KOPT-K1 (cell line): ENCODE measurements around the gene HIVEP3.

ENCODE experiments used
- H3K27ac ChIP-seq: fragments of 200-600 bp; sonication (generic); 2 replicates; pipeline ENCODE4 v1.5.1; 2016; ENCODE audit warnings: antibody characterized with exemption, mild to moderate bottlenecking, low read depth, low read length; ENCODE audit not compliant: poor library complexity, severe bottlenecking
- H3K36me3 ChIP-seq: fragments of 200-600 bp; sonication (generic); 2 replicates; pipeline ENCODE4 v1.5.1; 2017; ENCODE audit warnings: antibody characterized with exemption, mild to moderate bottlenecking, low read length, moderate library complexity; ENCODE audit not compliant: insufficient read depth
- H3K9me3 ChIP-seq: fragments of 200-600 bp; sonication (generic); 2 replicates; pipeline ENCODE4 v1.5.1; 2017; ENCODE audit warnings: antibody characterized with exemption, low read length, mild to moderate bottlenecking; ENCODE audit not compliant: insufficient read depth, poor library complexity, severe bottlenecking

The HIVEP3 gene

GRCh38 chr1:41497461-41498030, 421.2 kb downstream of the HIVEP3 start:
- Histone ChIP-seq H3K9me3 (no peaks in the 10 kb centered on the region), H3K27ac (no peak overlapping the region), H3K36me3 (no peaks in the 10 kb centered on the region)

GRCh38 chr1:41497056-41497440, 421.7 kb downstream of the HIVEP3 start:
- Histone ChIP-seq H3K36me3 (no peaks in the 10 kb centered on the region), H3K9me3 (no peaks in the 10 kb centered on the region), H3K27ac (no peak overlapping the region)

- no peaks in the 10 kb centered on the region for H3K9me3 ChIP-seq
- no peak overlapping the region for H3K27ac ChIP-seq
- no peaks in the 10 kb centered on the region for H3K36me3 ChIP-seq
These were observed 422.4 kb downstream of the HIVEP3 start for GRCh38 chr1:41496080-41497055.

GRCh38 chr1:41495210-41495948, 423.3 kb downstream of the HIVEP3 start:
- Histone ChIP-seq H3K36me3 (no peaks in the 10 kb centered on the region), H3K27ac (no peak overlapping the region), H3K9me3 (no peaks in the 10 kb centered on the region)

GRCh38 chr1:41494351-41495209, 424.1 kb downstream of the HIVEP3 start:
- Histone ChIP-seq H3K36me3 (no peaks in the 10 kb centered on the region), H3K9me3 (no peaks in the 10 kb centered on the region), H3K27ac (no peak overlapping the region)

- Histone ChIP-seq H3K36me3 (no peaks in the 10 kb centered on the region), H3K27ac (no peak overlapping the region), H3K9me3 (no peaks in the 10 kb centered on the region)
These were observed 424.9 kb downstream of the HIVEP3 start for GRCh38 chr1:41493626-41494350.

GRCh38 chr1:41493117-41493536, 425.6 kb downstream of the HIVEP3 start:
- Histone ChIP-seq H3K9me3 (no peaks in the 10 kb centered on the region), H3K36me3 (no peaks in the 10 kb centered on the region), H3K27ac (no peak overlapping the region)

- Histone ChIP-seq H3K27ac (no peak overlapping the region), H3K9me3 (no peaks in the 10 kb centered on the region)
These were observed 426.3 kb downstream of the HIVEP3 start for GRCh38 chr1:41492341-41492848.

GRCh38 chr1:41490911-41491310, 427.8 kb downstream of the HIVEP3 start:
- no peak overlapping the region for H3K27ac ChIP-seq
- no peaks in the 10 kb centered on the region for H3K9me3 ChIP-seq
- H3K36me3 ChIP-seq, result no peaks in the 10 kb centered on the region

More at GRCh38 chr1:41492341-41492848, 426.3 kb downstream of the HIVEP3 start:
- H3K36me3 ChIP-seq, result no peaks in the 10 kb centered on the region

GRCh38 chr1:41489561-41489960, 429.2 kb downstream of the HIVEP3 start:
- no peaks in the 10 kb centered on the region for H3K36me3 ChIP-seq
- H3K9me3 ChIP-seq, result no peaks in the 10 kb centered on the region
- no peak overlapping the region for H3K27ac ChIP-seq

GRCh38 chr1:41488040-41488951, 430.4 kb downstream of the HIVEP3 start:
- no peaks in the 10 kb centered on the region for H3K36me3 ChIP-seq
- H3K27ac ChIP-seq, result no peak overlapping the region
- no peaks in the 10 kb centered on the region for H3K9me3 ChIP-seq

GRCh38 chr1:41487126-41488039, 431.3 kb downstream of the HIVEP3 start:
- Histone ChIP-seq H3K36me3 (no peaks in the 10 kb centered on the region), H3K9me3 (no peaks in the 10 kb centered on the region), H3K27ac (no peak overlapping the region)
